ENCODE results near the gene MTHFD1L.

MTHFD1L gene

GRCh38 chr6:151143337-151143736, 277.8 kb downstream of the MTHFD1L start:
- DNase-seq (ENCODE audit: low spot score), result no peak
- in situ Hi-C loops (cut with MboI; ENCODE audit: low sequenced_read_pairs, unreplicated experiment), result no loop called here
- TF ChIP-seq, protein P1, sequence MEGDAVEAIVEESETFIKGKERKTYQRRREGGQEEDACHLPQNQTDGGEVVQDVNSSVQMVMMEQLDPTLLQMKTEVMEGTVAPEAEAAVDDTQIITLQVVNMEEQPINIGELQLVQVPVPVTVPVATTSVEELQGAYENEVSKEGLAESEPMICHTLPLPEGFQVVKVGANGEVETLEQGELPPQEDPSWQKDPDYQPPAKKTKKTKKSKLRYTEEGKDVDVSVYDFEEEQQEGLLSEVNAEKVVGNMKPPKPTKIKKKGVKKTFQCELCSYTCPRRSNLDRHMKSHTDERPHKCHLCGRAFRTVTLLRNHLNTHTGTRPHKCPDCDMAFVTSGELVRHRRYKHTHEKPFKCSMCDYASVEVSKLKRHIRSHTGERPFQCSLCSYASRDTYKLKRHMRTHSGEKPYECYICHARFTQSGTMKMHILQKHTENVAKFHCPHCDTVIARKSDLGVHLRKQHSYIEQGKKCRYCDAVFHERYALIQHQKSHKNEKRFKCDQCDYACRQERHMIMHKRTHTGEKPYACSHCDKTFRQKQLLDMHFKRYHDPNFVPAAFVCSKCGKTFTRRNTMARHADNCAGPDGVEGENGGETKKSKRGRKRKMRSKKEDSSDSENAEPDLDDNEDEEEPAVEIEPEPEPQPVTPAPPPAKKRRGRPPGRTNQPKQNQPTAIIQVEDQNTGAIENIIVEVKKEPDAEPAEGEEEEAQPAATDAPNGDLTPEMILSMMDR (IDR thresholded peaks at IDR 0.05; ENCODE audit: borderline replicate concordance, control extremely low read depth, extremely low read depth, insufficient read depth, missing control alignments), result no peak

- DNase-seq (ENCODE audit: low spot score), result no peak
- in situ Hi-C loops (cut with MboI; ENCODE audit: low sequenced_read_pairs, unreplicated experiment), result no loop called here
- TF ChIP-seq, protein P1 (IDR thresholded peaks at IDR 0.05; ENCODE audit: borderline replicate concordance, control extremely low read depth, extremely low read depth, insufficient read depth, missing control alignments), result no peak
Observed at GRCh38 chr6:151143806-151144205, 278.3 kb downstream of the MTHFD1L start.

DNA sequence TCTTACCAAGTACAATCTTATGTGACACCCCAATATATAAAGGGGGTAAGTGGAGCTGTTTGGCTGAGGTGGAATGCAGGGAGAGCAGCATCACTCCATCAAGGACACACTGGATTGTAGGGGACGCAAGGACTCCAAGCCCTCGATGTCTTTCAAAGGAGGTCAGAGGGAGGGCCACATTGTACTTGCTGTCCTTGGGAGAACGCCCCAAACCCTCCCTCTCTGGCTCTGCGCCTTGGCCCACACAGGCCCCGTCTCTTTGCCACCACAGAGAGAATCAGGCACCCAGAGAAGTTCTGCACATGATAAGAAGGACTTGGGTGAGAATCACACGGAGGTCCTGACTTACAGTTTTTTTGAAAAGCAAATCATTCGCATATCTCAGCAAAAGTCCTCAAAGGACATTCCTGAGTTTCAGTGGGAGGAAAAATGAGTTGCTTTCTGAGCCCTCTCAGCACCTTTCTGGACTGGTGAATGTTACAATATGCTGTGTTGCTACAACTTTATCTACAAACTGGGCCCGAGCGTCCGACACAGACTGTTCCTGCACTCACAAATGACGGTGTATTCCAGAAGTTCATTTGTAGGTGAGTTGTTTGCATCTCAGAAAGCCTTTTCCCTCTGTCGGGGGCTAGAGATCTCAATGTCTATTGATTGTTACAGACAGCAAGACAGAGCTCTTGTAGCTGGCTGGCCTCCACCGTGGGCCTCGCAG, 281.8 kb downstream of the MTHFD1L start:
- TF ChIP-seq, protein P1 (IDR thresholded peaks at IDR 0.05; ENCODE audit: borderline replicate concordance, control extremely low read depth, extremely low read depth, insufficient read depth, missing control alignments), result no peak
- in situ Hi-C loops (cut with MboI; ENCODE audit: low sequenced_read_pairs, unreplicated experiment), result no loop called here
- no peak for DNase-seq (ENCODE audit: low spot score)

- in situ Hi-C loops (cut with MboI; ENCODE audit: low sequenced_read_pairs, unreplicated experiment), result no loop called here
- TF ChIP-seq, protein P1 (IDR thresholded peaks at IDR 0.05; ENCODE audit: borderline replicate concordance, control extremely low read depth, extremely low read depth, insufficient read depth, missing control alignments), result no peak
- no peak for DNase-seq (ENCODE audit: low spot score)
Observed at GRCh38 chr6:151148111-151148510, 282.6 kb downstream of the MTHFD1L start.

GRCh38 chr6:151149793-151150192, 284.3 kb downstream of the MTHFD1L start:
- TF ChIP-seq, protein P1 (IDR thresholded peaks at IDR 0.05; ENCODE audit: borderline replicate concordance, control extremely low read depth, extremely low read depth, insufficient read depth, missing control alignments), result no peak
- in situ Hi-C loops (cut with MboI; ENCODE audit: low sequenced_read_pairs, unreplicated experiment), result no loop called here
- DNase-seq (ENCODE audit: low spot score), result no peak

Measured in GM13976 (cell line).